Tibial nerve (tissue), 4 donors: ENCODE measurements around the gene OPTC. TPM values are rescaled to one million over a fixed set of nuclear protein-coding genes. Genes with fewer than 3 reads are reported as not detected.

ENCODE experiments used
- DNase-seq, 2 donors: peaks; one replicate each; pipeline ENCODE4 v3.0.0-alpha.2; 2019; ENCODE audit warnings: low spot score in 2 of 2
- H3K27ac ChIP-seq, 4 donors: fragments of 200-600 bp; sonication (generic) in 3 of 4; one replicate each; pipeline ENCODE4 v1.5.1; 2017 to 2019; ENCODE audit warnings: mild to moderate bottlenecking in 1 of 4
- H3K27me3 ChIP-seq, 2 donors: fragments of 200-600 bp; sonication (generic) in 1 of 2; one replicate each; pipeline versions ENCODE4 v1.5.1 to v1.6.0; 2017 to 2019
- H3K36me3 ChIP-seq, 3 donors: fragments of 200-600 bp; sonication (generic); one replicate each; pipeline ENCODE4 v1.5.1; 2018 to 2019
- H3K4me1 ChIP-seq, 4 donors: fragments of 200-600 bp; sonication (generic) in 3 of 4; one replicate each; pipeline ENCODE4 v1.5.1; 2017 to 2019
- H3K4me3 ChIP-seq, 4 donors: fragments of 200-600 bp; sonication (generic) in 3 of 4; one replicate each; pipeline ENCODE4 v1.5.1; 2017 to 2019; ENCODE audit warnings: mild to moderate bottlenecking in 1 of 4, moderate library complexity in 1 of 4
- H3K9me3 ChIP-seq, 4 donors: fragments of 200-600 bp; sonication (generic) in 3 of 4; one replicate each; pipeline ENCODE4 v1.5.1; 2017 to 2019
- CTCF ChIP-seq, 5 experiments: fragments of 200-600 bp in 3 of 5; fragments of 450-650 bp in 2 of 5; sonication (generic) in 3 of 5; IDR thresholded peaks; one replicate each; pipeline ENCODE4 v1.5.1; 2016 to 2019; ENCODE audit warnings: antibody characterized with exemption in 5 of 5, mild to moderate bottlenecking in 3 of 5, moderate library complexity in 2 of 5
- EP300 ChIP-seq, 2 donors: sonication (generic); formaldehyde crosslinking; IDR thresholded peaks; one replicate each; pipeline ENCODE4 v1.6.1; 2017; ENCODE audit warnings: antibody characterized with exemption in 2 of 2, mild to moderate bottlenecking in 1 of 2
- POLR2A ChIP-seq, 2 donors: fragments of 450-650 bp; IDR thresholded peaks; one replicate each; pipeline ENCODE4 v1.6.1; 2017; ENCODE audit warnings: antibody characterized with exemption in 2 of 2, mild to moderate bottlenecking in 2 of 2, moderate library complexity in 2 of 2
- WGBS, 2 donors: methylation state at CpG; one replicate each; pipeline ENCODE4 v1.1.5; 2018; 5-methylcytosine and 5-hydroxymethylcytosine counted together
- total RNA-seq, 4 donors: library from RNA; depleted of rRNA; stranded (reverse); fragments of >200 nt; gene quantifications; one replicate each; pipeline ENCODE4 v1.1.0, GENCODE V29; 2016

The OPTC gene
- total RNA-seq, 4 donors from 2014 or later: not detected

GRCh38 chr1:203461717-203462116 lies 32.2 kb upstream of the OPTC start:
- Histone ChIP-seq H3K27me3 (no peaks in the 10 kb centered on the region), H3K27ac (no peak overlapping the region), H3K9me3 (no peaks in the 10 kb centered on the region), H3K4me1 (peaks cover 3 to 44% (median 34%) of the 10 kb centered on the region in 4 donors), H3K36me3 (no peaks in the 10 kb centered on the region), H3K4me3 (no peak overlapping the region)
- TF ChIP-seq EP300 (IDR thresholded peaks at IDR 0.05): no peak
- TF ChIP-seq CTCF (IDR thresholded peaks at IDR 0.05): no peak
- WGBS, 2 donors: 75 to 78% methylated on average over 5 of the region's 5 CpGs
- DNase-seq: no peak

GRCh38 chr1:203462143-203462542 lies 31.8 kb upstream of the OPTC start:
- Histone ChIP-seq H3K4me1 (peaks cover 5 to 49% (median 39%) of the 10 kb centered on the region in 4 donors), H3K4me3 (no peak overlapping the region), H3K27me3 (no peaks in the 10 kb centered on the region), H3K27ac (peak overlapping the region in 1 of 4 donors; percentile 96), H3K36me3 (no peaks in the 10 kb centered on the region), H3K9me3 (no peaks in the 10 kb centered on the region)
- 91 to 100% methylated on average over 1 of the region's 1 CpG for WGBS, 2 donors
- TF ChIP-seq EP300 (IDR thresholded peaks at IDR 0.05): no peak
- no peak for TF ChIP-seq POLR2A (IDR thresholded peaks at IDR 0.05)
- no peak for TF ChIP-seq CTCF (IDR thresholded peaks at IDR 0.05)
- no peak for DNase-seq

- Histone ChIP-seq H3K36me3 (no peaks in the 10 kb centered on the region), H3K9me3 (no peaks in the 10 kb centered on the region), H3K4me1 (peaks cover 5 to 56% (median 43%) of the 10 kb centered on the region in 4 donors), H3K27ac (peak overlapping the region; percentile 84 to 97 (median 92)), H3K27me3 (no peaks in the 10 kb centered on the region), H3K4me3 (no peak overlapping the region)
- no peak for DNase-seq
- TF ChIP-seq POLR2A (IDR thresholded peaks at IDR 0.05) (no peak), EP300 (IDR thresholded peaks at IDR 0.05) (no peak), CTCF (IDR thresholded peaks at IDR 0.05) (no peak)
- 75 to 79% methylated on average over 6 of the region's 6 CpGs for WGBS, 2 donors
Measured at GRCh38 chr1:203462878-203463277, 31.1 kb upstream of the OPTC start.

GRCh38 chr1:203463469-203464062 lies 30.4 kb upstream of the OPTC start:
- no peak overlapping the region for H3K4me3 ChIP-seq
- H3K27ac ChIP-seq: peak overlapping the region; percentile 84 to 97 (median 92)
- H3K4me1 ChIP-seq: peaks cover 5 to 63% (median 46%) of the 10 kb centered on the region in 4 donors
- DNase-seq: no peak
- H3K27me3 ChIP-seq: no peaks in the 10 kb centered on the region
- TF ChIP-seq CTCF (IDR thresholded peaks at IDR 0.05): no peak
- TF ChIP-seq EP300 (IDR thresholded peaks at IDR 0.05): peak in 1 of 2 donors; percentile 35
- no peaks in the 10 kb centered on the region for H3K36me3 ChIP-seq
- WGBS, 2 donors: 20 to 52% methylated on average over 7 of the region's 7 CpGs
- no peaks in the 10 kb centered on the region for H3K9me3 ChIP-seq

GRCh38 chr1:203464226-203464625 lies 29.7 kb upstream of the OPTC start:
- WGBS, 2 donors: 47 to 68% methylated on average over 5 of the region's 5 CpGs
- Histone ChIP-seq H3K27ac (peak overlapping the region; percentile 84 to 97 (median 92)), H3K4me3 (no peak overlapping the region), H3K36me3 (no peaks in the 10 kb centered on the region), H3K4me1 (peaks cover 5 to 68% (median 46%) of the 10 kb centered on the region in 4 donors), H3K27me3 (no peaks in the 10 kb centered on the region), H3K9me3 (no peaks in the 10 kb centered on the region)
- DNase-seq: no peak
- TF ChIP-seq POLR2A (IDR thresholded peaks at IDR 0.05) (no peak), EP300 (IDR thresholded peaks at IDR 0.05) (no peak), CTCF (IDR thresholded peaks at IDR 0.05) (no peak)
